Type B pancreatic cell (in vitro differentiated cells): ENCODE data around the gene HOXB1. TPM values are rescaled to one million over a fixed set of nuclear protein-coding genes. Genes with fewer than 3 reads are reported as not detected.
A peak's percentile ranks its signal among the peaks of the same experiment; 100 is the strongest.
"Not testable (repeated sequence)": the region's sequence is repeated elsewhere in the genome, so short reads cannot be mapped to it uniquely, and the experiment has no call there.

ENCODE experiments used
- DNase-seq: peaks from one replicate; pipeline ENCODE4 v3.0.0; 2021; ENCODE audit warnings: mixed read lengths; ENCODE audit not compliant: unreplicated experiment; ENCODE audit errors: extremely low spot score
- H3K27ac Mint-ChIP-seq: 2 replicates; pipeline ENCODE4 v1.8.0; 2021; ENCODE audit warnings: mild to moderate bottlenecking, mixed read lengths
- H3K27me3 Mint-ChIP-seq: 2 replicates; pipeline ENCODE4 v1.8.0; 2021; ENCODE audit warnings: mixed read lengths
- H3K36me3 Mint-ChIP-seq: 2 replicates; pipeline ENCODE4 v1.8.0; 2021; ENCODE audit warnings: mixed read lengths
- H3K4me1 Mint-ChIP-seq: one replicate; pipeline ENCODE4 v1.8.0; 2021; ENCODE audit warnings: mixed read lengths; ENCODE audit not compliant: unreplicated experiment
- H3K4me3 Mint-ChIP-seq: 2 replicates; pipeline ENCODE4 v1.8.0; 2021; ENCODE audit warnings: mild to moderate bottlenecking, mixed read lengths
- H3K9me3 Mint-ChIP-seq: 2 replicates; pipeline ENCODE4 v1.8.0; 2021; ENCODE audit warnings: mixed read lengths
- total RNA-seq: library from RNA; stranded (reverse); gene quantifications from 2 replicates; pipeline ENCODE4 v1.2.1, GENCODE V29; 2021; ENCODE audit warnings: low replicate concordance
- TF ChIP-seq, protein P1 (sequence below): fragments of 200-600 bp; sonication (generic); conservative IDR thresholded peaks from 2 replicates; pipeline ENCODE4 v1.5.0; 2021; ENCODE audit warnings: antibody characterized with exemption, mild to moderate bottlenecking

The HOXB1 gene
- total RNA-seq, 1 donor from 2014 or later: 0.29 TPM

DNA sequence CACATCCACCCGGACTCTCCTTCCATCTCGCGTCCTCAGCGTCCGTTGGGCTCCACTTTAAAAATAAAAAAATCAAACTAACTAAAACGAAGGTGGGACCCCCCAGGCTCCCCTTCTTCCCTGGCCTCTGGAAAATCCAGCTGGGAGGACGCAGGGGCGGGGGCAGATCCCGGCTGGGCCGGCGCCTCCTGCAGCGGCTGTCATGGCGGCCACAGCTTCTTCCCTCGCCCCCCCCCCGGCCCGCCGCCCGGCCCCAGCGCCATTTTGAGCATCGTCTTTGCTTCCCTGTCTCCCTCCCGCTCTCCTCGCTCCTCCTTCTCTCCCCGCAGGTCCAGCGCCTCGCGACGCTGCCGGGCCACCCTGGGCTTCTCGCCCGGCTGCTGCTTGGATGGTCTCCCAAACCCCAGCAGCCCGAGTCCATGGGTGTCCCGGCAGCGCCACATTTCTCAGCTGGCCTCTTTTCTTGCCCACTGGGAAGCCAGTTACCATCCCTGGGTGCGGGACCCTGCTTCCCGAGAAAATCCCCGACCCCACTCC lies 10.8 kb upstream of the HOXB1 start:
- Mint-ChIP-seq H3K36me3 (peaks cover 23% of the 10 kb centered on the region), H3K9me3 (no peaks in the 10 kb centered on the region), H3K27ac (peak overlapping the region; percentile 93), H3K4me1 (peaks cover 43% of the 10 kb centered on the region), H3K4me3 (peak overlapping the region; percentile 92), H3K27me3 (peaks cover 57% of the 10 kb centered on the region)
- TF ChIP-seq, protein P1, sequence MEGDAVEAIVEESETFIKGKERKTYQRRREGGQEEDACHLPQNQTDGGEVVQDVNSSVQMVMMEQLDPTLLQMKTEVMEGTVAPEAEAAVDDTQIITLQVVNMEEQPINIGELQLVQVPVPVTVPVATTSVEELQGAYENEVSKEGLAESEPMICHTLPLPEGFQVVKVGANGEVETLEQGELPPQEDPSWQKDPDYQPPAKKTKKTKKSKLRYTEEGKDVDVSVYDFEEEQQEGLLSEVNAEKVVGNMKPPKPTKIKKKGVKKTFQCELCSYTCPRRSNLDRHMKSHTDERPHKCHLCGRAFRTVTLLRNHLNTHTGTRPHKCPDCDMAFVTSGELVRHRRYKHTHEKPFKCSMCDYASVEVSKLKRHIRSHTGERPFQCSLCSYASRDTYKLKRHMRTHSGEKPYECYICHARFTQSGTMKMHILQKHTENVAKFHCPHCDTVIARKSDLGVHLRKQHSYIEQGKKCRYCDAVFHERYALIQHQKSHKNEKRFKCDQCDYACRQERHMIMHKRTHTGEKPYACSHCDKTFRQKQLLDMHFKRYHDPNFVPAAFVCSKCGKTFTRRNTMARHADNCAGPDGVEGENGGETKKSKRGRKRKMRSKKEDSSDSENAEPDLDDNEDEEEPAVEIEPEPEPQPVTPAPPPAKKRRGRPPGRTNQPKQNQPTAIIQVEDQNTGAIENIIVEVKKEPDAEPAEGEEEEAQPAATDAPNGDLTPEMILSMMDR: no peak
- DNase-seq: no peak

DNA sequence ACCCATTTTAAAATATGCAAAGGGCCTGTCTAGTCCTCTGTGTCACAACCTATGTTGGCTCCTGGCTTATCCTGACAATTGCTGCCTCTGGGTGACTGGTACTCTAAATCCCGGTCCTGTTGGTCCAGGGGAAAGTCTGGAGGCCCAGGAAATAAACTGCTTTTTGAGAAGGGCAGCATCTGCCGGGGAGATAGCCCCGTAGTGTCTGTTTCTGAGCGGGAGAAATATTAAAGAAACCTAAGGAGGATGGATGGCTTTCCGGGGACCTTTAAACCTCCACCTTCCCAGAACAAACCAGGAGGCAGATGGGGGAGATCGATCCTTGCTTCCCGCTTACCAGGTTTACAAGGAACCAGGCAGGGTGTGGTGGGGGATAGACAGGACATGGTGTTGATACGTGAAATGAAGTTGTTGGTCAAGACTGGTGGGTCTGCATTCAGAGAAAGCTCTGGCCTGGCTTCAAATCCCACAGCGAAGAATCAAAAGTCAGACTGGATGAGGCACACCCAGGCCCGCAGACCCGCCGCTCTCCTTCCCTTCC lies 10.3 kb upstream of the HOXB1 start:
- peak overlapping the region; percentile 93 for H3K27ac Mint-ChIP-seq
- H3K9me3 Mint-ChIP-seq: no peaks in the 10 kb centered on the region
- no peak for DNase-seq
- H3K36me3 Mint-ChIP-seq: peaks cover 23% of the 10 kb centered on the region
- TF ChIP-seq, protein P1: no peak
- H3K27me3 Mint-ChIP-seq: peaks cover 51% of the 10 kb centered on the region
- H3K4me3 Mint-ChIP-seq: peak overlapping the region; percentile 92
- peaks cover 41% of the 10 kb centered on the region for H3K4me1 Mint-ChIP-seq

DNA sequence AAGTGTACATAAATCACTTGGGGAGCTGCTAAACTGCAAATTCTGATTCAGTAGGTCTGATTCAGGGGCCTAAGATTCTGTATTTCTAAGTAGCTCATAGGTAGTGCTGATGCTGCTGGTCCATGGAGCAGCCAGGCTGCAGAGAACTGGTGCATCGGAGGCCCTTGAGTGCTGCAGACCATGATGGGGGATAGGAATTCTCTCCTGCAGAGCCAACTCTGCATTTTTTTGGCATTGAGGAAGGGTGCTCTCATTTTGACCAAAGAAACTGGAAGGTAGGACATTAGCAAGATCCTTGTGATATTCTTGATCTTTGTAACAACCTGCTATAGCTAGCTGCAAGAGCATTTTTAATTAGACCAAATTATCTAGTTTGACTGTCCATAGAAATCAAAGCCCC lies 9.4 kb upstream of the HOXB1 start:
- peaks cover 42% of the 10 kb centered on the region for H3K27me3 Mint-ChIP-seq
- H3K4me3 Mint-ChIP-seq: peak overlapping the region; percentile 82
- DNase-seq: no peak
- peaks cover 32% of the 10 kb centered on the region for H3K4me1 Mint-ChIP-seq
- no peaks in the 10 kb centered on the region for H3K9me3 Mint-ChIP-seq
- peak overlapping the region; percentile 74 for H3K27ac Mint-ChIP-seq
- H3K36me3 Mint-ChIP-seq: peaks cover 23% of the 10 kb centered on the region
- TF ChIP-seq, protein P1: no peak

DNA sequence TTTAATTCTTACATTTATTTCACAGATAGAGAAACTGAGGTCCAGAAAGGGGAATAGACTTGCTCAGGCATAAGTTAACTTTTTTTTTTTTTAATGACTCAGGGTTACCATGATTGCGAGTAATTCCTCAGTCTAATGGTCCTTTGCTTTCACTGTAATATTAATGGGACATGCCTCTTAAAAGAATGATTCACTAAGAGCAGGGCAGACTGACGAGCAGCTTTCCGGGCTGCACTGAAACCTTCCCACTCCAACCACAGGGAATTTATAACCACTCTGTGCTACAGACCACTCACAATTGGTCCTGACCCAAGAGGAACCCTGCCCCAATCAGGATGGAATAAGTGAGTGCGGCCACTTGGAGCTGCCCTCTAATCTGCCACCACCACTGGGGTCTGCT lies 8.4 kb upstream of the HOXB1 start:
- Mint-ChIP-seq H3K27me3 (peaks cover 35% of the 10 kb centered on the region), H3K27ac (peak overlapping the region; percentile 56), H3K4me3 (peak overlapping the region; percentile 82), H3K4me1 (peaks cover 26% of the 10 kb centered on the region), H3K36me3 (peaks cover 22% of the 10 kb centered on the region), H3K9me3 (no peaks in the 10 kb centered on the region)
- TF ChIP-seq, protein P1: no peak
- no peak for DNase-seq

DNA sequence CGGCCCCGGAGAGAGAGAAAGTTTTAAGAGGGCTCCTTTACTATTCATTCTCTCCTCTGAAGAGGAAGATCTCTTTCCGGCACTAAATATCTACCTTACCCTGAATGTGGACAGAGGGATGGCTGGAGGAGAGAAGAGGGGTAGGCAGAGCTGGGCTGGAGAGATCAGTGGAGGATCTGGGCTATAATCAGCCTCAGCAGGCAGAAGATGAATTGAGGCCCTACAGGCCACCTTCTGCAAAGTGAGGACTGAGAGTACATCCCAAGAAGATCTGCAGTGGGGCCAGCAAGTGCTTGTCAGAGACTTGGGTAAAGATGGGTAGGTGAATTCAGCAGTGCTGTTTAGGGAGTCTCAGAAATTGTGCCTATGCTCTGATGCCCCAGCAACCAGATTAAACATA lies 6.5 kb upstream of the HOXB1 start:
- Mint-ChIP-seq H3K27ac (peak overlapping the region; percentile 59), H3K36me3 (peaks cover 13% of the 10 kb centered on the region), H3K4me3 (peak overlapping the region; percentile 34), H3K9me3 (no peaks in the 10 kb centered on the region), H3K4me1 (peaks cover 40% of the 10 kb centered on the region), H3K27me3 (peaks cover 31% of the 10 kb centered on the region)
- TF ChIP-seq, protein P1: no peak
- no peak for DNase-seq

DNA sequence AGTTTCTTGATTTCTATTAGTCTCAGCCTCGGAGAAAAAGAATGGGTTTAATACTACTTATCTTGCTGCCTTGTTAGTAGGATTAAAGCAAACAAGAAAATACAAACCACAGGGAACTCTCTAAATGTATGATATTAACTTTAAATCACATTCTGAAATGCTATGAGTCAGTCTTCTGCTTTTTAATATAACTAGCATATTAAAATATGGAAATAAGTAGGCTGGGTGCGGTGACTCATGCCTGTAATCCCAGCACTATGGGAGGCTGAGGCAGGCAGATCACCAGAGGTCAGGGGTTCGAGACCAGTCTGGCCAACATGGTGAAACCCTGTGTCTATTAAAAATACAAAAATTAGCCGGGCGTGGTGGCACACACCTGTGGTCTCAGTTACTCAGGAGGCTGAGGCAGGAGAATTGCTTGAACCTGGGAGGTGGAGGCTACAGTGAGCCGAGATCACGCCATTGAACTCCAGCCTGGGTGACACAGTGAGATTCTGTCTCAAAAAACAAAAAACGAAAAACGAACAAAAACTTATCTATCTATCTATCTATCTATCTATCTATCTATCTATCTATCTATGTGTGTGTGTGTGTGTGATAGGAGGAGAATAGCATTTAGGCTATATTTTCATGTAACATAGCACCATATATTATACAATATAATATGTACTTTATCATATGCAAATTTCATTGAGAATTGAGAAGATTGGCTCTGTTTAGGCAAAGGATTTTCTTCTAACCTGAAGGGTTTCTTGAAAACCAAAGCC lies 5.2 kb upstream of the HOXB1 start:
- not testable (repeated sequence) for H3K27ac Mint-ChIP-seq
- H3K27me3 Mint-ChIP-seq: peaks cover 34% of the 10 kb centered on the region

More for the DNA sequence above, 5.2 kb upstream of the HOXB1 start:
- not testable (repeated sequence) for H3K4me3 Mint-ChIP-seq, DNase-seq, H3K9me3 Mint-ChIP-seq, H3K36me3 Mint-ChIP-seq
- H3K4me1 Mint-ChIP-seq: peaks cover 47% of the 10 kb centered on the region
